Activated CD4-positive, CD25-positive, alpha-beta regulatory T cell treated with anti-CD3 and anti-CD28 coated beads, Interleukin-2, amount 50 U/mL, for 24 hours (primary cell): ENCODE results near the gene KRTAP5-6.
"Not testable (repeated sequence)": the region's sequence is repeated elsewhere in the genome, so short reads cannot be mapped to it uniquely, and the experiment has no call there.

Experiments
- ATAC-seq, 2 donors: fragments of 150-1000 bp; cut with Tn5 transposase; one replicate each; pipeline ENCODE4 v1.10.0; 2021; ENCODE audit warnings: mild to moderate bottlenecking in 1 of 2, moderate library complexity in 1 of 2

The KRTAP5-6 gene

GRCh38 chr11:1683904-1684572 is 13.0 kb upstream of the KRTAP5-6 start:
- not testable (repeated sequence) for ATAC-seq

- not testable (repeated sequence) for ATAC-seq
Measured at GRCh38 chr11:1684886-1685874, 11.8 kb upstream of the KRTAP5-6 start.

GRCh38 chr11:1686220-1686619 is 10.8 kb upstream of the KRTAP5-6 start:
- not testable (repeated sequence) for ATAC-seq

- ATAC-seq: not testable (repeated sequence)
Measured at GRCh38 chr11:1688336-1688947, 8.6 kb upstream of the KRTAP5-6 start.

GRCh38 chr11:1689250-1690166 is 7.5 kb upstream of the KRTAP5-6 start:
- ATAC-seq: not testable (repeated sequence)

- no peak for ATAC-seq
Measured at GRCh38 chr11:1690167-1691025, 6.6 kb upstream of the KRTAP5-6 start.

- ATAC-seq: no peak
Measured at GRCh38 chr11:1691026-1691877, 5.7 kb upstream of the KRTAP5-6 start.

GRCh38 chr11:1691878-1692707 is 4.9 kb upstream of the KRTAP5-6 start:
- ATAC-seq: no peak

GRCh38 chr11:1692708-1693326 is 4.2 kb upstream of the KRTAP5-6 start:
- no peak for ATAC-seq

GRCh38 chr11:1693327-1694063 is 3.5 kb upstream of the KRTAP5-6 start:
- ATAC-seq: peak; percentile 51 to 53

- ATAC-seq: peak; percentile 78 to 86
Measured at GRCh38 chr11:1694064-1694845, 2.7 kb upstream of the KRTAP5-6 start.

GRCh38 chr11:1694846-1695547 is 2.0 kb upstream of the KRTAP5-6 start:
- ATAC-seq: no peak

- ATAC-seq: no peak
Measured at GRCh38 chr11:1695548-1696108, 1.4 kb upstream of the KRTAP5-6 start.

- no peak for ATAC-seq
Measured at GRCh38 chr11:1699771-1700170, 2.8 kb downstream of the KRTAP5-6 start.

GRCh38 chr11:1701091-1701807 is 4.3 kb downstream of the KRTAP5-6 start:
- no peak for ATAC-seq
